ENCODE measurements around the gene CENPU.

The CENPU gene

GRCh38 chr4:184680698-184681097, 53.2 kb downstream of the CENPU start:
- TF ChIP-seq TCF12 (IDR thresholded peaks at IDR 0.05; ENCODE audit: low read depth) = no peak
- no peak for TF ChIP-seq CREB1 (IDR thresholded peaks at IDR 0.05; ENCODE audit: low read depth)
- no peak for TF ChIP-seq TEAD4 (IDR thresholded peaks at IDR 0.05)
- peak; percentile 51; the same call in 1 of the 2 replicates for TF ChIP-seq CEBPB (IDR thresholded peaks at IDR 0.05)

GRCh38 chr4:184675821-184676492, 57.9 kb downstream of the CENPU start:
- TF ChIP-seq, protein P1, sequence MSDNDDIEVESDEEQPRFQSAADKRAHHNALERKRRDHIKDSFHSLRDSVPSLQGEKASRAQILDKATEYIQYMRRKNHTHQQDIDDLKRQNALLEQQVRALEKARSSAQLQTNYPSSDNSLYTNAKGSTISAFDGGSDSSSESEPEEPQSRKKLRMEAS (IDR thresholded peaks at IDR 0.05) = no peak
- TF ChIP-seq EGR1 (IDR thresholded peaks at IDR 0.05) = no peak

DNA sequence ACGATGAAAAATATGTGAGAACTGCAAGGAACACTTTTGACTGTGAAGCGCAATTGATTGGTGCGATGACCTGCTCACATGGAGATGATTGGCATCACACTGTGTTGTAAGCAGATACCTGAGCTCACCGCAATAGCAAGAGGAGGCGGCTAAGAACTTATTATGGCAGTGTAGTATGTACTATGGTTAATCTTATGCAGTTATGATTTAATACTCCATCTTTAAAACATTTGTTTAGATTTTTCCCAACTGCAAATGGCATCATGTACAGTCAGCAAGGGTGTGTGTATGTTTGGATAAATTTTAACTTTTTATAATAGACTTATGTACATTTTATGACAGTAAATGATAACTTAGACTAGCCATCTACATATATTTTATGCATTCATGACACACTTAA, 58.9 kb downstream of the CENPU start:
- no peak for TF ChIP-seq YY1 (IDR thresholded peaks at IDR 0.05; ENCODE audit: low read depth)
- no peak for TF ChIP-seq CEBPB (IDR thresholded peaks at IDR 0.05)
- TF ChIP-seq, protein P1 (IDR thresholded peaks at IDR 0.05) = no peak
- no peak for TF ChIP-seq ZBTB7A (IDR thresholded peaks at IDR 0.05; ENCODE audit: low read depth)
- TF ChIP-seq, protein P2, sequence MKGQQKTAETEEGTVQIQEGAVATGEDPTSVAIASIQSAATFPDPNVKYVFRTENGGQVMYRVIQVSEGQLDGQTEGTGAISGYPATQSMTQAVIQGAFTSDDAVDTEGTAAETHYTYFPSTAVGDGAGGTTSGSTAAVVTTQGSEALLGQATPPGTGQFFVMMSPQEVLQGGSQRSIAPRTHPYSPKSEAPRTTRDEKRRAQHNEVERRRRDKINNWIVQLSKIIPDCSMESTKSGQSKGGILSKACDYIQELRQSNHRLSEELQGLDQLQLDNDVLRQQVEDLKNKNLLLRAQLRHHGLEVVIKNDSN (IDR thresholded peaks at IDR 0.05) = no peak
- no peak for TF ChIP-seq TEAD4 (IDR thresholded peaks at IDR 0.05)
- TF ChIP-seq, protein P3, sequence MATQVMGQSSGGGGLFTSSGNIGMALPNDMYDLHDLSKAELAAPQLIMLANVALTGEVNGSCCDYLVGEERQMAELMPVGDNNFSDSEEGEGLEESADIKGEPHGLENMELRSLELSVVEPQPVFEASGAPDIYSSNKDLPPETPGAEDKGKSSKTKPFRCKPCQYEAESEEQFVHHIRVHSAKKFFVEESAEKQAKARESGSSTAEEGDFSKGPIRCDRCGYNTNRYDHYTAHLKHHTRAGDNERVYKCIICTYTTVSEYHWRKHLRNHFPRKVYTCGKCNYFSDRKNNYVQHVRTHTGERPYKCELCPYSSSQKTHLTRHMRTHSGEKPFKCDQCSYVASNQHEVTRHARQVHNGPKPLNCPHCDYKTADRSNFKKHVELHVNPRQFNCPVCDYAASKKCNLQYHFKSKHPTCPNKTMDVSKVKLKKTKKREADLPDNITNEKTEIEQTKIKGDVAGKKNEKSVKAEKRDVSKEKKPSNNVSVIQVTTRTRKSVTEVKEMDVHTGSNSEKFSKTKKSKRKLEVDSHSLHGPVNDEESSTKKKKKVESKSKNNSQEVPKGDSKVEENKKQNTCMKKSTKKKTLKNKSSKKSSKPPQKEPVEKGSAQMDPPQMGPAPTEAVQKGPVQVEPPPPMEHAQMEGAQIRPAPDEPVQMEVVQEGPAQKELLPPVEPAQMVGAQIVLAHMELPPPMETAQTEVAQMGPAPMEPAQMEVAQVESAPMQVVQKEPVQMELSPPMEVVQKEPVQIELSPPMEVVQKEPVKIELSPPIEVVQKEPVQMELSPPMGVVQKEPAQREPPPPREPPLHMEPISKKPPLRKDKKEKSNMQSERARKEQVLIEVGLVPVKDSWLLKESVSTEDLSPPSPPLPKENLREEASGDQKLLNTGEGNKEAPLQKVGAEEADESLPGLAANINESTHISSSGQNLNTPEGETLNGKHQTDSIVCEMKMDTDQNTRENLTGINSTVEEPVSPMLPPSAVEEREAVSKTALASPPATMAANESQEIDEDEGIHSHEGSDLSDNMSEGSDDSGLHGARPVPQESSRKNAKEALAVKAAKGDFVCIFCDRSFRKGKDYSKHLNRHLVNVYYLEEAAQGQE (IDR thresholded peaks at IDR 0.05; ENCODE audit: low read depth) = no peak
- no peak for TF ChIP-seq NFIC (IDR thresholded peaks at IDR 0.05)
- TF ChIP-seq TCF12 (IDR thresholded peaks at IDR 0.05; ENCODE audit: low read depth) = no peak
- TF ChIP-seq TAF1 (IDR thresholded peaks at IDR 0.05; ENCODE audit: low read depth) = no peak
- TF ChIP-seq EGR1 (IDR thresholded peaks at IDR 0.05) = no peak
- no peak for TF ChIP-seq RAD21 (IDR thresholded peaks at IDR 0.05; ENCODE audit: low read depth)
- TF ChIP-seq EP300 (IDR thresholded peaks at IDR 0.05; ENCODE audit: borderline replicate concordance) = no peak
- no peak for TF ChIP-seq CREB1 (IDR thresholded peaks at IDR 0.05; ENCODE audit: low read depth)
- no peak for TF ChIP-seq FOXM1 (IDR thresholded peaks at IDR 0.05; ENCODE audit: borderline replicate concordance, low read depth)

- no peak for TF ChIP-seq EGR1 (IDR thresholded peaks at IDR 0.05)
- TF ChIP-seq RAD21 (IDR thresholded peaks at IDR 0.05; ENCODE audit: low read depth) = no peak
- TF ChIP-seq ZBTB7A (IDR thresholded peaks at IDR 0.05; ENCODE audit: low read depth) = no peak
These were observed 59.9 kb downstream of the CENPU start for GRCh38 chr4:184674011-184674410.

- no peak for TF ChIP-seq EGR1 (IDR thresholded peaks at IDR 0.05)
- TF ChIP-seq TCF12 (IDR thresholded peaks at IDR 0.05; ENCODE audit: low read depth) = no peak
- TF ChIP-seq YY1 (IDR thresholded peaks at IDR 0.05; ENCODE audit: low read depth) = no peak
- TF ChIP-seq, protein P1 (IDR thresholded peaks at IDR 0.05) = no peak
- no peak for TF ChIP-seq FOXM1 (IDR thresholded peaks at IDR 0.05; ENCODE audit: borderline replicate concordance, low read depth)
- TF ChIP-seq RAD21 (IDR thresholded peaks at IDR 0.05; ENCODE audit: low read depth) = no peak
- no peak for TF ChIP-seq NFIC (IDR thresholded peaks at IDR 0.05)
- TF ChIP-seq TAF1 (IDR thresholded peaks at IDR 0.05; ENCODE audit: low read depth) = no peak
- no peak for TF ChIP-seq TEAD4 (IDR thresholded peaks at IDR 0.05)
- no peak for TF ChIP-seq EP300 (IDR thresholded peaks at IDR 0.05; ENCODE audit: borderline replicate concordance)
- TF ChIP-seq, protein P3 (IDR thresholded peaks at IDR 0.05; ENCODE audit: low read depth) = no peak
- no peak for TF ChIP-seq CREB1 (IDR thresholded peaks at IDR 0.05; ENCODE audit: low read depth)
- TF ChIP-seq CEBPB (IDR thresholded peaks at IDR 0.05) = no peak
- TF ChIP-seq, protein P2 (IDR thresholded peaks at IDR 0.05) = no peak
- TF ChIP-seq ZBTB7A (IDR thresholded peaks at IDR 0.05; ENCODE audit: low read depth) = no peak
These were observed 61.2 kb downstream of the CENPU start for GRCh38 chr4:184672741-184673140.

- TF ChIP-seq TEAD4 (IDR thresholded peaks at IDR 0.05) (no peak), EGR1 (IDR thresholded peaks at IDR 0.05) (no peak), CREB1 (IDR thresholded peaks at IDR 0.05; ENCODE audit: low read depth) (no peak), FOXM1 (IDR thresholded peaks at IDR 0.05; ENCODE audit: borderline replicate concordance, low read depth) (no peak)
- TF ChIP-seq, protein P1 (IDR thresholded peaks at IDR 0.05) = no peak
- TF ChIP-seq, protein P2 (IDR thresholded peaks at IDR 0.05) = no peak
These were observed 62.8 kb downstream of the CENPU start for GRCh38 chr4:184671101-184671500.
